ENCODE data around the gene ZNF474.

- TF ChIP-seq, protein P1, sequence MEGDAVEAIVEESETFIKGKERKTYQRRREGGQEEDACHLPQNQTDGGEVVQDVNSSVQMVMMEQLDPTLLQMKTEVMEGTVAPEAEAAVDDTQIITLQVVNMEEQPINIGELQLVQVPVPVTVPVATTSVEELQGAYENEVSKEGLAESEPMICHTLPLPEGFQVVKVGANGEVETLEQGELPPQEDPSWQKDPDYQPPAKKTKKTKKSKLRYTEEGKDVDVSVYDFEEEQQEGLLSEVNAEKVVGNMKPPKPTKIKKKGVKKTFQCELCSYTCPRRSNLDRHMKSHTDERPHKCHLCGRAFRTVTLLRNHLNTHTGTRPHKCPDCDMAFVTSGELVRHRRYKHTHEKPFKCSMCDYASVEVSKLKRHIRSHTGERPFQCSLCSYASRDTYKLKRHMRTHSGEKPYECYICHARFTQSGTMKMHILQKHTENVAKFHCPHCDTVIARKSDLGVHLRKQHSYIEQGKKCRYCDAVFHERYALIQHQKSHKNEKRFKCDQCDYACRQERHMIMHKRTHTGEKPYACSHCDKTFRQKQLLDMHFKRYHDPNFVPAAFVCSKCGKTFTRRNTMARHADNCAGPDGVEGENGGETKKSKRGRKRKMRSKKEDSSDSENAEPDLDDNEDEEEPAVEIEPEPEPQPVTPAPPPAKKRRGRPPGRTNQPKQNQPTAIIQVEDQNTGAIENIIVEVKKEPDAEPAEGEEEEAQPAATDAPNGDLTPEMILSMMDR (conservative IDR thresholded peaks at IDR 0.05) = no peak
- no peak for TF ChIP-seq ZFX (IDR thresholded peaks at IDR 0.05)
Observed at GRCh38 chr5:122121479-122122465, 7.6 kb upstream of the ZNF474 start.

Measured in C4-2B (cell line).